ENCODE results near the gene TMEM108.

DNA sequence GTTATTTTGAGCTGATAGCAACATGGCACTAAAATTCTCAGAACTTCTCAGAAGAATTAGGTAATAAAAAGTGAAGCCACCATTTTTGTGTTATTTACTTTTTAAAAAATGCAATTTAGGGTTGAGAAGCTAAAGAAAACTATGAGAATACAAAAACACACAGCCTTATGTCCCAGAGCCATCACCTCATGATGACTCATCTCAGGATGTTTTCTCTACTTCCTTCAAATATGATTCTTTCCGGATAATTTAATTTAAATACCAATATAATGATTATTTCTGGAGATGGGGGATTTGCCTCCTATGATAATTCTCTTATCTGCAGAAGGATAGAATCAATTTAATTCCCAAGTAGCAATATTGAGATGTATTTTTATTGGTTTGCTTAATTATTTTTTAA lies 256.1 kb downstream of the TMEM108 start:
- no peak for TF ChIP-seq POLR2A (IDR thresholded peaks at IDR 0.05)
- TF ChIP-seq, protein P1, sequence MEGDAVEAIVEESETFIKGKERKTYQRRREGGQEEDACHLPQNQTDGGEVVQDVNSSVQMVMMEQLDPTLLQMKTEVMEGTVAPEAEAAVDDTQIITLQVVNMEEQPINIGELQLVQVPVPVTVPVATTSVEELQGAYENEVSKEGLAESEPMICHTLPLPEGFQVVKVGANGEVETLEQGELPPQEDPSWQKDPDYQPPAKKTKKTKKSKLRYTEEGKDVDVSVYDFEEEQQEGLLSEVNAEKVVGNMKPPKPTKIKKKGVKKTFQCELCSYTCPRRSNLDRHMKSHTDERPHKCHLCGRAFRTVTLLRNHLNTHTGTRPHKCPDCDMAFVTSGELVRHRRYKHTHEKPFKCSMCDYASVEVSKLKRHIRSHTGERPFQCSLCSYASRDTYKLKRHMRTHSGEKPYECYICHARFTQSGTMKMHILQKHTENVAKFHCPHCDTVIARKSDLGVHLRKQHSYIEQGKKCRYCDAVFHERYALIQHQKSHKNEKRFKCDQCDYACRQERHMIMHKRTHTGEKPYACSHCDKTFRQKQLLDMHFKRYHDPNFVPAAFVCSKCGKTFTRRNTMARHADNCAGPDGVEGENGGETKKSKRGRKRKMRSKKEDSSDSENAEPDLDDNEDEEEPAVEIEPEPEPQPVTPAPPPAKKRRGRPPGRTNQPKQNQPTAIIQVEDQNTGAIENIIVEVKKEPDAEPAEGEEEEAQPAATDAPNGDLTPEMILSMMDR (IDR thresholded peaks at IDR 0.05) = no peak

Measured in body of pancreas (tissue), 4 donors.